MM.1S (cell line): ENCODE measurements around the gene SLC35F5.

Experiments
- DNase-seq: peaks from one replicate; pipeline ENCODE4 v3.0.0-alpha.2; 2015
- H2AFZ ChIP-seq: fragments of 300-600 bp; sonication (generic); 2 replicates; pipeline ENCODE4 v1.6.0; 2016; ENCODE audit warnings: antibody characterized with exemption, low read length
- H3F3A ChIP-seq: fragments of 300-600 bp; sonication (generic); 2 replicates; pipeline ENCODE4 v1.6.1; 2016; ENCODE audit warnings: mild to moderate bottlenecking, antibody characterized with exemption, low read length, moderate library complexity, mixed read lengths; ENCODE audit not compliant: insufficient read depth
- H3K27ac ChIP-seq: fragments of 300-600 bp; sonication (generic); 2 replicates; pipeline ENCODE4 v1.5.1; 2016; ENCODE audit warnings: mild to moderate bottlenecking, low read length
- H3K27me3 ChIP-seq: fragments of 300-600 bp; sonication (generic); replicated peaks from 2 replicates; pipeline ENCODE4 v1.6.0; 2016; ENCODE audit warnings: low read length; ENCODE audit not compliant: insufficient read depth
- H3K36me3 ChIP-seq: fragments of 300-600 bp; sonication (generic); replicated peaks from 2 replicates; pipeline ENCODE4 v1.6.1; 2016; ENCODE audit warnings: mild to moderate bottlenecking, low read length, mixed read lengths; ENCODE audit not compliant: insufficient read depth
- H3K4me1 ChIP-seq: fragments of 300-600 bp; sonication (generic); 2 replicates; pipeline ENCODE4 v1.6.1; 2016; ENCODE audit warnings: low read length, mixed read lengths
- H3K4me2 ChIP-seq: fragments of 300-600 bp; sonication (generic); 2 replicates; pipeline ENCODE4 v1.6.0; 2016; ENCODE audit warnings: low read depth, low read length
- H3K4me3 ChIP-seq: fragments of 300-600 bp; sonication (generic); 2 replicates; pipeline ENCODE4 v1.5.1; 2016; ENCODE audit warnings: low read length, mixed read lengths
- H3K79me2 ChIP-seq: fragments of 300-600 bp; sonication (generic); 2 replicates; pipeline ENCODE4 v1.6.1; 2016; ENCODE audit warnings: mixed run types, low read length, mixed read lengths
- H3K9ac ChIP-seq: fragments of 300-600 bp; sonication (generic); 2 replicates; pipeline ENCODE4 v1.6.1; 2016; ENCODE audit warnings: low read length, mixed read lengths
- H3K9me2 ChIP-seq: fragments of 300-600 bp; sonication (generic); replicated peaks from 2 replicates; pipeline ENCODE4 v1.6.1; 2016; ENCODE audit warnings: mild to moderate bottlenecking, low read length, mixed read lengths; ENCODE audit not compliant: insufficient read depth
- H3K9me3 ChIP-seq: fragments of 300-600 bp; sonication (generic); replicated peaks from 2 replicates; pipeline ENCODE4 v1.6.1; 2016; ENCODE audit warnings: mild to moderate bottlenecking, low read length, mixed read lengths; ENCODE audit not compliant: insufficient read depth
- H4K20me1 ChIP-seq: fragments of 300-600 bp; sonication (generic); 2 replicates; pipeline ENCODE4 v1.6.1; 2016; ENCODE audit warnings: mild to moderate bottlenecking, low read length, moderate library complexity, mixed read lengths; ENCODE audit not compliant: insufficient read depth
- CTCF ChIP-seq: fragments of 300-600 bp; sonication (generic); IDR thresholded peaks from 2 replicates; pipeline ENCODE4 v1.5.1; 2016; ENCODE audit warnings: antibody characterized with exemption, low read length, mixed read lengths
- EZH2 ChIP-seq: fragments of 300-600 bp; sonication (generic); optimal IDR thresholded peaks from 2 replicates; pipeline ENCODE3; 2017; ENCODE audit warnings: low read depth, mild to moderate bottlenecking, antibody characterized with exemption, low read length, mixed read lengths
- EZH2phosphoT487 ChIP-seq: fragments of 300-600 bp; sonication (generic); IDR thresholded peaks from 2 replicates; pipeline ENCODE4 v1.6.1; 2018; ENCODE audit warnings: antibody characterized with exemption, low read length

Gene SLC35F5

GRCh38 chr2:113750385-113750784 is 6.1 kb downstream of the SLC35F5 start:
- Histone ChIP-seq H3K4me1 (0 out of 2 replicates have a peak, but pooled peaks cover 8% of the 10 kb centered on the region), H3K9me3 (no peaks in the 10 kb centered on the region), H3K36me3 (0 out of 2 replicates have a peak, but pooled peaks cover 6% of the 10 kb centered on the region), H3K27ac (no peak overlapping the region), H3K4me2 (no peak overlapping the region), H4K20me1 (no peaks in the 10 kb centered on the region), H3K27me3 (no peaks in the 10 kb centered on the region), H3K9me2 (no peaks in the 10 kb centered on the region), H3F3A (no peaks in the 10 kb centered on the region), H2AFZ (no peak overlapping the region), H3K9ac (no peak overlapping the region), H3K79me2 (peaks cover 29% of the 10 kb centered on the region), H3K4me3 (no peak overlapping the region)
- no peak for DNase-seq
- no peak for TF ChIP-seq EZH2
- TF ChIP-seq EZH2phosphoT487, result no peak
- TF ChIP-seq CTCF, result no peak

- Histone ChIP-seq H3K4me1 (peaks cover 8% of the 10 kb centered on the region; the same call in 1 of the 2 replicates), H2AFZ (no peak overlapping the region), H3K9ac (no peak overlapping the region), H3K4me3 (no peak overlapping the region), H3F3A (no peaks in the 10 kb centered on the region), H3K9me3 (no peaks in the 10 kb centered on the region), H3K36me3 (no peaks in the 10 kb centered on the region), H3K4me2 (no peak overlapping the region), H4K20me1 (no peaks in the 10 kb centered on the region), H3K9me2 (no peaks in the 10 kb centered on the region), H3K27ac (no peak overlapping the region), H3K79me2 (no peaks in the 10 kb centered on the region), H3K27me3 (no peaks in the 10 kb centered on the region)
- TF ChIP-seq EZH2 (no peak), EZH2phosphoT487 (no peak), CTCF (no peak)
- DNase-seq, result no peak
Observed at GRCh38 chr2:113741091-113741490, 15.4 kb downstream of the SLC35F5 start.

- Histone ChIP-seq H3K9me2 (no peaks in the 10 kb centered on the region), H3K36me3 (no peaks in the 10 kb centered on the region), H3K79me2 (no peaks in the 10 kb centered on the region), H3K27me3 (no peaks in the 10 kb centered on the region), H4K20me1 (no peaks in the 10 kb centered on the region), H3K9ac (no peak overlapping the region), H2AFZ (no peak overlapping the region), H3K4me1 (peaks cover 15% of the 10 kb centered on the region), H3K9me3 (no peaks in the 10 kb centered on the region), H3F3A (0 out of 2 replicates have a peak, but pooled peaks cover 3% of the 10 kb centered on the region), H3K27ac (no peak overlapping the region), H3K4me2 (no peak overlapping the region), H3K4me3 (no peak overlapping the region)
- TF ChIP-seq EZH2 (no peak), CTCF (no peak), EZH2phosphoT487 (no peak)
- DNase-seq, result no peak
Observed at GRCh38 chr2:113739849-113740248, 16.6 kb downstream of the SLC35F5 start.
